ELF-1 (cell line): ENCODE data around the gene POLR2L.

Experiments
- DNase-seq: peaks from one replicate; pipeline ENCODE4 v3.0.0-alpha.2; 2016; ENCODE audit warnings: low read depth, low spot score

The POLR2L gene

GRCh38 chr11:842370-843002, at the start of gene POLR2L, which contains the start of gene TSPAN4:
TSS of gene POLR2L (minus strand) at chr11:842529. CDS start at chr11:842508, 21 bp downstream.
TSS of gene TSPAN4 (plus strand) at chr11:842852. CDS start at chr11:850305, 7,453 bp downstream.
- peak; percentile 91 for DNase-seq

- no peak for DNase-seq
These were observed 48.6 kb upstream of the POLR2L start for GRCh38 chr11:890794-891540.

GRCh38 chr11:889687-890475, 47.6 kb upstream of the POLR2L start:
- DNase-seq: no peak

- no peak for DNase-seq
These were observed 46.9 kb upstream of the POLR2L start for GRCh38 chr11:889257-889656.

GRCh38 chr11:888310-889212, 46.2 kb upstream of the POLR2L start:
- no peak for DNase-seq

- no peak for DNase-seq
These were observed 45.3 kb upstream of the POLR2L start for GRCh38 chr11:887589-887988.

GRCh38 chr11:886568-886967, 44.2 kb upstream of the POLR2L start:
- DNase-seq: no peak

- no peak for DNase-seq
These were observed 42.3 kb upstream of the POLR2L start for GRCh38 chr11:884578-885070.

GRCh38 chr11:883527-883926, 41.2 kb upstream of the POLR2L start:
- DNase-seq: no peak

GRCh38 chr11:882596-882995, 40.3 kb upstream of the POLR2L start:
- no peak for DNase-seq

- DNase-seq: no peak
These were observed 38.1 kb upstream of the POLR2L start for GRCh38 chr11:880447-880846.

- DNase-seq: peak; percentile 64
These were observed 35.2 kb upstream of the POLR2L start for GRCh38 chr11:877565-877964.

- DNase-seq: no peak
These were observed 34.2 kb upstream of the POLR2L start for GRCh38 chr11:876545-876944.

- DNase-seq: no peak
These were observed 33.5 kb upstream of the POLR2L start for GRCh38 chr11:875769-876301.

GRCh38 chr11:875203-875602, 32.9 kb upstream of the POLR2L start:
- DNase-seq: no peak

GRCh38 chr11:873706-874105, 31.4 kb upstream of the POLR2L start:
- DNase-seq: no peak

GRCh38 chr11:872799-873198, 30.5 kb upstream of the POLR2L start:
- DNase-seq: no peak

- no peak for DNase-seq
These were observed 29.1 kb upstream of the POLR2L start for GRCh38 chr11:871472-871871.

GRCh38 chr11:870418-870817, 28.1 kb upstream of the POLR2L start:
- no peak for DNase-seq

- DNase-seq: peak; percentile 55
These were observed 27.7 kb upstream of the POLR2L start for GRCh38 chr11:870127-870413.
